K562 (cell line): ENCODE results near the gene PHF14. TPM values are rescaled to one million over a fixed set of nuclear protein-coding genes. Genes with fewer than 3 reads are reported as not detected.

Experiments used
- ATAC-seq: fragments of 200-7000 bp; cut with Tn5 transposase; 3 replicates; pipeline ENCODE4 v1.9.1; 2020; ENCODE audit warnings: moderate library complexity
- BruUV-seq: library from RNA; stranded (reverse); fragments of 400-500 nt; replicated peaks from 2 replicates; lab custom pipeline; 2021; lab: Mats Ljungman, UMichigan
- CTCF ChIA-PET: fragments of 300-600 bp; formaldehyde crosslinking; extraction: SDS; loops from one replicate; lab custom pipeline; 2021; ENCODE audit warnings: low intra/inter-chr PET ratio; lab: Yijun Ruan, JAX
- POLR2A ChIA-PET: fragments of 300-600, 350-650 bp; sonication (Branson Sonifier 250); formaldehyde crosslinking; extraction: SDS; loops from one replicate; lab custom pipeline; 2021; ENCODE audit warnings: antibody characterized with exemption, inconsistent platforms; lab: Yijun Ruan, JAX
- DNase-seq, 4 experiments: peaks; one replicate each; pipeline versions ENCODE4 v3.0.0 to v3.0.0-alpha.2; 2011 to 2018; ENCODE audit warnings: low spot score in 3 of 4, mixed read lengths in 3 of 4; ENCODE audit errors: extremely low read depth in 1 of 4
- FAIRE-seq: peaks from 2 replicates; lab custom pipeline; 2011; peaks lifted over from hg19 to GRCh38; lab: Jason Lieb, UNC
- H2AFZ ChIP-seq: 2 replicates; pipeline ENCODE4 v1.6.0; 2011; ENCODE audit warnings: low read depth, low read length, control low read depth, inconsistent platforms
- H3K27ac ChIP-seq: fragments of 200-600 bp; 3 replicates; pipeline ENCODE4 v1.8.0; 2011; ENCODE audit warnings: low read depth, mild to moderate bottlenecking, control low read depth, inconsistent platforms, low read length, moderate library complexity, mixed read lengths; ENCODE audit errors: extremely low read depth
- H3K27me3 ChIP-seq, 2 experiments: fragments of 300-600 bp in 1 of 2; 2 replicates in 1 of 2; 3 replicates in 1 of 2; pipeline versions ENCODE4 v1.6.0 to v1.8.0; 2011; ENCODE audit warnings: inconsistent platforms in 2 of 2, low read length in 2 of 2, mild to moderate bottlenecking in 1 of 2, mixed read lengths in 1 of 2, moderate library complexity in 1 of 2; ENCODE audit not compliant: control insufficient read depth in 2 of 2, insufficient read depth in 2 of 2
- H3K36me3 ChIP-seq: fragments of 300-600 bp; 3 replicates; pipeline ENCODE4 v1.8.0; 2011; ENCODE audit warnings: mild to moderate bottlenecking, low read length, inconsistent platforms; ENCODE audit not compliant: control insufficient read depth, insufficient read depth
- H3K4me1 ChIP-seq, 2 experiments: fragments of 200-600 bp in 1 of 2; replicated peaks in 1 of 2; 2 replicates in 1 of 2; 3 replicates in 1 of 2; pipeline versions ENCODE4 v1.5.1 to v1.8.0; 2011; ENCODE audit warnings: inconsistent platforms in 2 of 2, low read length in 2 of 2, mild to moderate bottlenecking in 1 of 2, mixed read lengths in 1 of 2, moderate library complexity in 1 of 2; ENCODE audit not compliant: control insufficient read depth in 2 of 2, insufficient read depth in 2 of 2
- H3K4me2 ChIP-seq: 2 replicates; pipeline ENCODE4 v1.6.1; 2011; ENCODE audit warnings: low read length, control low read depth, inconsistent platforms, mixed read lengths; ENCODE audit not compliant: insufficient read depth
- H3K4me3 ChIP-seq: fragments of 200-600 bp; sonication (generic), shearing (Covaris generic); 2 replicates; pipeline ENCODE4 v1.5.1; 2016; ENCODE audit warnings: control low read depth, inconsistent platforms
- H3K79me2 ChIP-seq: fragments of 200-600 bp; 3 replicates; pipeline ENCODE4 v1.8.0; 2011; ENCODE audit warnings: low read length, inconsistent platforms; ENCODE audit not compliant: control insufficient read depth, insufficient read depth
- H3K9ac ChIP-seq, 2 experiments: 2 replicates each; pipeline versions ENCODE4 v1.6.0 to v1.6.1; 2011; ENCODE audit warnings: low read depth in 2 of 2, low read length in 2 of 2, control low read depth in 1 of 2, inconsistent platforms in 1 of 2, mild to moderate bottlenecking in 1 of 2, mixed read lengths in 1 of 2; ENCODE audit not compliant: insufficient read depth in 1 of 2
- H3K9me1 ChIP-seq: one replicate; pipeline ENCODE4 v1.6.0; 2011; ENCODE audit warnings: inconsistent platforms, mild to moderate bottlenecking, low read length, moderate library complexity; ENCODE audit not compliant: control insufficient read depth, insufficient read depth
- H3K9me3 ChIP-seq: replicated peaks from 2 replicates; pipeline ENCODE4 v1.5.1; 2011; ENCODE audit warnings: low read depth, low read length, inconsistent platforms; ENCODE audit not compliant: control insufficient read depth, insufficient read depth
- H4K20me1 ChIP-seq: replicated peaks from 2 replicates; pipeline ENCODE4 v1.6.1; 2011; ENCODE audit warnings: low read length, inconsistent platforms, mixed read lengths; ENCODE audit not compliant: control insufficient read depth, insufficient read depth
- FUS ChIP-seq: fragments of 200-400 bp; formaldehyde crosslinking; optimal IDR thresholded peaks from 2 replicates; pipeline ENCODE3; 2017; ENCODE audit warnings: low read depth, low read length
- HNRNPLL ChIP-seq: fragments of 200-400 bp; formaldehyde crosslinking; IDR thresholded peaks from 2 replicates; pipeline ENCODE4 v1.6.1; 2017; ENCODE audit warnings: low read length, low read depth, mild to moderate bottlenecking; ENCODE audit not compliant: poor library complexity, severe bottlenecking
- KAT7 ChIP-seq: sonication (generic); formaldehyde crosslinking; IDR thresholded peaks from 2 replicates; pipeline ENCODE4 v1.8.0; 2022; ENCODE audit warnings: missing genetic modification reagents, mild to moderate bottlenecking, borderline replicate concordance
- MYNN ChIP-seq, 2 experiments: sonication (generic); formaldehyde crosslinking in 1 of 2; IDR thresholded peaks; 2 replicates each; pipeline versions ENCODE4 v1.5.0 to v1.6.1; 2016 to 2020; ENCODE audit warnings: antibody characterized with exemption in 1 of 2, missing genetic modification reagents in 1 of 2
- NFYB ChIP-seq: IDR thresholded peaks from 2 replicates; pipeline ENCODE4 v1.6.1; 2011; ENCODE audit warnings: mild to moderate bottlenecking, moderate library complexity; ENCODE audit not compliant: insufficient read length; ENCODE audit errors: extremely low read depth
- STAT5A ChIP-seq: IDR thresholded peaks from 2 replicates; pipeline ENCODE4 v1.6.1; 2012; ENCODE audit warnings: low read length, inconsistent platforms, borderline replicate concordance
- ZBTB1 ChIP-seq: sonication (generic); formaldehyde crosslinking; IDR thresholded peaks from 2 replicates; pipeline ENCODE4 v1.8.1; 2023; ENCODE audit warnings: missing genetic modification reagents, low read depth, mild to moderate bottlenecking, borderline replicate concordance
- WGBS: fragments of 100-300 bp; shearing (Covaris generic); methylation state at CpG from one replicate; pipeline ENCODE4 v1.1.6; 2016; ENCODE audit warnings: low coverage, mixed read lengths; ENCODE audit not compliant: insufficient coverage; ENCODE audit errors: missing lambda C conversion rate; 5-methylcytosine and 5-hydroxymethylcytosine counted together
- in situ Hi-C: fragments of 300-500 bp; cut with MboI; formaldehyde crosslinking; loops from 4 replicates; pipeline ENCODE4 v1.15.0; 2018; ENCODE audit warnings: inconsistent platforms, mixed read lengths
- intact Hi-C: fragments of 100-400 bp; cut with micrococcal nuclease; formaldehyde crosslinking; loops from 2 replicates; pipeline ENCODE4 v1.14.2; 2022
- polyA plus RNA-seq, 8 experiments: library from polyadenylated mRNA; depleted of rRNA in 4 of 8; stranded (reverse) in 5 of 8; unstranded in 3 of 8; fragments of >200 nt; fragmentation: Nextera tagmentation in 2 of 8; fragmentation: Illumina TruSeq in 1 of 8; extraction: Ambion mirVana in 2 of 8; extraction: Trizol in 1 of 8; gene quantifications; 2 replicates each; pipeline versions ENCODE4 v1.2.1 to v1.2.3, GENCODE V29; 2011 to 2014; ENCODE audit warnings: inconsistent platforms in 1 of 8, missing spikeins in 1 of 8
- total RNA-seq, 7 experiments: library from RNA; depleted of rRNA in 6 of 7; stranded (reverse); fragments of >200 nt in 6 of 7; fragmentation: Illumina TruSeq in 2 of 7; extraction: Trizol in 2 of 7; gene quantifications; 2 replicates each; pipeline versions ENCODE4 v1.2.1 to v1.2.3, GENCODE V29; 2011 to 2021; ENCODE audit warnings: low replicate concordance in 1 of 7
- TF ChIP-seq, protein P1 (sequence below): fragments of 450-650 bp; IDR thresholded peaks from 2 replicates; pipeline ENCODE4 v1.7.0; 2016; ENCODE audit warnings: borderline replicate concordance
- TF ChIP-seq, protein P2 (sequence below): fragments of 450-650 bp; formaldehyde crosslinking; IDR thresholded peaks from 2 replicates; pipeline ENCODE4 v1.4.0; 2020; ENCODE audit warnings: mild to moderate bottlenecking
- TF ChIP-seq, protein P3 (sequence below): fragments of 250-450 bp; sonication (Bioruptor Pico); IDR thresholded peaks from 2 replicates; pipeline ENCODE4 v1.5.0; 2021; ENCODE audit warnings: mild to moderate bottlenecking, moderate library complexity
- TF ChIP-seq, protein P4 (sequence below), 2 experiments: fragments of 250-450 bp in 1 of 2; fragments of 450-650 bp in 1 of 2; sonication (Bioruptor Pico) in 1 of 2; IDR thresholded peaks; 2 replicates each; pipeline versions ENCODE4 v1.6.1 to v1.8.0; 2016 to 2021; ENCODE audit warnings: mild to moderate bottlenecking in 2 of 2, moderate library complexity in 2 of 2, missing compliant biosample characterization in 1 of 2, missing genetic modification characterization in 1 of 2
- TF ChIP-seq, protein P5 (sequence below): fragments of 250-450 bp; sonication (Bioruptor Pico); IDR thresholded peaks from 2 replicates; pipeline ENCODE4 v1.8.0; 2021; ENCODE audit warnings: mild to moderate bottlenecking, moderate library complexity

PHF14 gene
- total and polyA plus RNA-seq, 9 of the 15 experiments (the other 6 are each of a cell fraction or from before 2014, with no cell fraction given): 27.5 to 67.6 (median 41.4) TPM

DNA sequence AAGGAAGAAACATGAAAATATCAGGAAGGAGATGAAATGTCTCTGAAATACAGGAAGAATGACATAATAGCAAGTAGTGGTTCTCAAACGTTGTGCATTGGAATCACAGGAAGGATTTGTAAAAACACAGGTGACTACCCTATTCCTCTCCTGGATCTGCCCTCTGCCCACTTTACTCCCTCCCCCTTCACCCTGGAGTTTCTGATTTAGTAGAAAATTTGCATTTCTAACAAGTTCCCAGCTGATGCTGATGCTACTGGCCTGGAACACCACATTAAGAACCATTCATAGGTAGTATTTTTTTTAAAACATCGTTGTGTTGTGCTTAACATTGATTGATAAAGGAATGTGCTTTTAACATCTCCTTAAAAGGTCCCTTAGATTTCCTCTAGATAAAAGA is 130.9 kb downstream of the PHF14 start:
- ChIA-PET CTCF (no interaction called here), POLR2A (no interaction called here)
- no peak overlapping the region for H3K4me3 ChIP-seq
- H3K4me1 ChIP-seq: no peaks in the 10 kb centered on the region
- in situ Hi-C loops: no loop called here
- H3K79me2 ChIP-seq: no peaks in the 10 kb centered on the region
- FAIRE-seq: no peak
- no peak overlapping the region for H2AFZ ChIP-seq
- H3K9ac ChIP-seq: no peak overlapping the region
- no peak overlapping the region for H3K4me2 ChIP-seq
- intact Hi-C loops: no loop called here
- no peak for DNase-seq
- no peaks in the 10 kb centered on the region for H3K9me3 ChIP-seq
- no peaks in the 10 kb centered on the region; the same call in 2 of the 3 replicates for H3K36me3 ChIP-seq
- no peaks in the 10 kb centered on the region for H3K27me3 ChIP-seq
- H4K20me1 ChIP-seq: no peaks in the 10 kb centered on the region
- no peak for ATAC-seq
- WGBS: 65% methylated on average over 2 of the region's 2 CpGs
- no peaks in the 10 kb centered on the region for H3K9me1 ChIP-seq
- H3K27ac ChIP-seq: no peak overlapping the region
- no TSS peak for BruUV-seq
- no peak for TF ChIP-seq KAT7 (CRISPR knock-in tag)
- TF ChIP-seq, protein P1, sequence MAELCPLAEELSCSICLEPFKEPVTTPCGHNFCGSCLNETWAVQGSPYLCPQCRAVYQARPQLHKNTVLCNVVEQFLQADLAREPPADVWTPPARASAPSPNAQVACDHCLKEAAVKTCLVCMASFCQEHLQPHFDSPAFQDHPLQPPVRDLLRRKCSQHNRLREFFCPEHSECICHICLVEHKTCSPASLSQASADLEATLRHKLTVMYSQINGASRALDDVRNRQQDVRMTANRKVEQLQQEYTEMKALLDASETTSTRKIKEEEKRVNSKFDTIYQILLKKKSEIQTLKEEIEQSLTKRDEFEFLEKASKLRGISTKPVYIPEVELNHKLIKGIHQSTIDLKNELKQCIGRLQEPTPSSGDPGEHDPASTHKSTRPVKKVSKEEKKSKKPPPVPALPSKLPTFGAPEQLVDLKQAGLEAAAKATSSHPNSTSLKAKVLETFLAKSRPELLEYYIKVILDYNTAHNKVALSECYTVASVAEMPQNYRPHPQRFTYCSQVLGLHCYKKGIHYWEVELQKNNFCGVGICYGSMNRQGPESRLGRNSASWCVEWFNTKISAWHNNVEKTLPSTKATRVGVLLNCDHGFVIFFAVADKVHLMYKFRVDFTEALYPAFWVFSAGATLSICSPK: no peak
- TF ChIP-seq HNRNPLL: no peak
- TF ChIP-seq, protein P2, sequence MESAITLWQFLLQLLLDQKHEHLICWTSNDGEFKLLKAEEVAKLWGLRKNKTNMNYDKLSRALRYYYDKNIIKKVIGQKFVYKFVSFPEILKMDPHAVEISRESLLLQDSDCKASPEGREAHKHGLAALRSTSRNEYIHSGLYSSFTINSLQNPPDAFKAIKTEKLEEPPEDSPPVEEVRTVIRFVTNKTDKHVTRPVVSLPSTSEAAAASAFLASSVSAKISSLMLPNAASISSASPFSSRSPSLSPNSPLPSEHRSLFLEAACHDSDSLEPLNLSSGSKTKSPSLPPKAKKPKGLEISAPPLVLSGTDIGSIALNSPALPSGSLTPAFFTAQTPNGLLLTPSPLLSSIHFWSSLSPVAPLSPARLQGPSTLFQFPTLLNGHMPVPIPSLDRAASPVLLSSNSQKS (CRISPR knock-in tag): no peak
- no peak for TF ChIP-seq ZBTB1 (CRISPR knock-in tag)
- TF ChIP-seq, protein P3, sequence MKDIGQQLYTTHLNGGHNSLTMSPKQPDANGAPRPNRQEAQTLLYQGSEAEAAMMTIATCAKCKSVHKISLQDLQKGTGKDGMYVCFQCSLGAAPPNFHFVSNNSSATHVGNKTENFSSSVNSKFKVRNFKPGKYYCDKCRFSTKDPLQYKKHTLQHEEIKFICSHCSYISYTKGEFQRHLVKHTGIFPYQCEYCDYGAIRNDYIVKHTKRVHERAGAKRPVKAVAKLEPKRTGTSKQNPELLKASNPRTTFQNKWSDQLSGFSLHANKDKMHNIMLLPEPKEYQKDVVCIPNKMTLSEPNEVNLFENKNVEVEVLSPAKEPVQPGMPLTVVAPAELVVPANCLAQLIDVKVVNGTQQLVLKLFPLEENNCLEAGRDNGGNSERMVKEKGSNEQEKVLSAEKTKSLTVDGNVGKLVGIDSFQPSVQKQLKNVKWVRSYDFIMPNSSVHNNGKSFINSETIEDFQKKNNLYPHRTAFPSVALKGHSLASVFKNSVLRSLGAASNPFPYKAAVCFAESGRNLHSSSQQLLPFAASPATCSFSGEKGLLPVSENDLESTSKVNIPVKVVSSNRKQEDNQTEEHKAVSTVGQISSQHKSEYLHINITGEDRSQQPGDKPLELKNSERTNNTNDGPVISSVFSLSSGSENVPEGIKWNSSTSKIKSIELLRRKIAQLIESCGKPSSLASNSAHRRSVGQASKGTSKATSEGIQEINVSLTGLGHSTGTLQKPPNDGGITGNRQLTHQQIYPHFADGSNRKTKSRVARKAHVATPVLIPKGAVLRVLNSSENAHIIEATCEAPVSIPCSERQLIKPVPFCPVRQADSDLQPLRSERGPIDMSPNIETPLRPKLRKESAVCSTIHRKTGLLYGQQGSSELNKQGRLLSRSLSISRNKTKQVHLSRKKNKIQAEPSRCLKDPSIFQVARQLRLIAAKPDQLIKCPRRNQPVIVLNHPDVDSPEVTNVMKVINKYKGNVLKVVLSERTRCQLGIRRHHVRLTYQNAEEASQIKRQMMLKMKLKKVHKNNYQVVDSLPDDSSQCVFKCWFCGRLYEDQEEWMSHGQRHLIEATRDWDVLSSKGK (CRISPR knock-in tag): no peak
- no peak for TF ChIP-seq MYNN (IDR thresholded peaks at IDR 0.05)
- TF ChIP-seq MYNN (CRISPR knock-in tag; IDR thresholded peaks at IDR 0.05): no peak
- TF ChIP-seq, protein P4, sequence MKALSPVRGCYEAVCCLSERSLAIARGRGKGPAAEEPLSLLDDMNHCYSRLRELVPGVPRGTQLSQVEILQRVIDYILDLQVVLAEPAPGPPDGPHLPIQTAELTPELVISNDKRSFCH (CRISPR knock-in tag; IDR thresholded peaks at IDR 0.05): no peak
- TF ChIP-seq, protein P4 (tag; IDR thresholded peaks at IDR 0.05): no peak
- TF ChIP-seq NFYB: no peak
- TF ChIP-seq, protein P5, sequence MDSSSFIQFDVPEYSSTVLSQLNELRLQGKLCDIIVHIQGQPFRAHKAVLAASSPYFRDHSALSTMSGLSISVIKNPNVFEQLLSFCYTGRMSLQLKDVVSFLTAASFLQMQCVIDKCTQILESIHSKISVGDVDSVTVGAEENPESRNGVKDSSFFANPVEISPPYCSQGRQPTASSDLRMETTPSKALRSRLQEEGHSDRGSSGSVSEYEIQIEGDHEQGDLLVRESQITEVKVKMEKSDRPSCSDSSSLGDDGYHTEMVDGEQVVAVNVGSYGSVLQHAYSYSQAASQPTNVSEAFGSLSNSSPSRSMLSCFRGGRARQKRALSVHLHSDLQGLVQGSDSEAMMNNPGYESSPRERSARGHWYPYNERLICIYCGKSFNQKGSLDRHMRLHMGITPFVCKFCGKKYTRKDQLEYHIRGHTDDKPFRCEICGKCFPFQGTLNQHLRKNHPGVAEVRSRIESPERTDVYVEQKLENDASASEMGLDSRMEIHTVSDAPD (CRISPR knock-in tag): no peak
- TF ChIP-seq FUS: no peak
- no peak for TF ChIP-seq STAT5A
